B cell (primary cell): ENCODE measurements around the gene VIPAS39. TPM values are rescaled to one million over a fixed set of nuclear protein-coding genes. Genes with fewer than 3 reads are reported as not detected.

Source experiments
- ATAC-seq: fragments of 200-7000 bp; cut with Tn5 transposase; one replicate; pipeline ENCODE4 v1.10.0; 2021; ENCODE audit warnings: low read depth, mild to moderate bottlenecking, moderate number of reproducible peaks, moderate library complexity
- CTCF ChIA-PET: fragments of 350-600 bp; sonication (Branson Sonifier 250); formaldehyde crosslinking; loops from one replicate; lab custom pipeline; 2021; ENCODE audit warnings: antibody characterized with exemption, inconsistent platforms; lab: Charles Lee
- POLR2A ChIA-PET: fragments of 350-600 bp; sonication (Branson Sonifier 250); formaldehyde crosslinking; loops from one replicate; lab custom pipeline; 2021; ENCODE audit warnings: antibody characterized with exemption; lab: Charles Lee
- DNase-seq: peaks from one replicate; pipeline ENCODE4 v3.0.0; 2013
- H2AFZ ChIP-seq: 2 replicates; pipeline ENCODE4 v1.6.1; 2012; ENCODE audit warnings: mild to moderate bottlenecking, low read depth, low read length; ENCODE audit not compliant: insufficient read depth, poor library complexity, severe bottlenecking
- H3K27ac ChIP-seq, 2 donors: 1 replicate in 1 of 2; 2 replicates in 1 of 2; pipeline ENCODE4 v1.5.1; 2012 to 2013; ENCODE audit warnings: low read length in 2 of 2, mild to moderate bottlenecking in 2 of 2, moderate library complexity in 1 of 2
- H3K27me3 ChIP-seq, 4 experiments: fragments of 200-600 bp in 1 of 4; sonication (generic) in 1 of 4; replicated peaks in 1 of 4; 1 replicate in 2 of 4; 2 replicates in 2 of 4; pipeline versions ENCODE4 v1.6.1 to v1.7.0; 2013 to 2016; ENCODE audit warnings: low read length in 3 of 4, mild to moderate bottlenecking in 2 of 4, mixed read lengths in 1 of 4, moderate library complexity in 1 of 4; ENCODE audit not compliant: insufficient read depth in 4 of 4, control insufficient read depth in 3 of 4; ENCODE audit errors: control extremely low read depth in 1 of 4
- H3K36me3 ChIP-seq, 2 experiments: replicated peaks in 1 of 2; 1 replicate in 1 of 2; 2 replicates in 1 of 2; pipeline versions ENCODE4 v1.6.1 to v1.7.1; 2013; ENCODE audit warnings: low read length in 1 of 2; ENCODE audit not compliant: insufficient read depth in 2 of 2, control insufficient read depth in 1 of 2; ENCODE audit errors: control extremely low read depth in 1 of 2, extremely low read depth in 1 of 2
- H3K4me1 ChIP-seq, 2 donors: fragments of 200-600 bp in 1 of 2; sonication (generic) in 1 of 2; 1 replicate in 1 of 2; 2 replicates in 1 of 2; pipeline versions ENCODE4 v1.5.1 to v1.6.1; 2013 to 2017; ENCODE audit warnings: low read length in 2 of 2; ENCODE audit not compliant: control insufficient read depth in 2 of 2, insufficient read depth in 2 of 2
- H3K4me2 ChIP-seq: replicated peaks from 2 replicates; pipeline ENCODE3; 2012; ENCODE audit warnings: mild to moderate bottlenecking, low read depth, low read length; ENCODE audit not compliant: poor library complexity, severe bottlenecking
- H3K4me3 ChIP-seq, 5 experiments: fragments of 200-600 bp in 1 of 5; sonication (generic) in 1 of 5; 1 replicate in 3 of 5; 2 replicates in 2 of 5; pipeline versions ENCODE4 v1.5.1 to v1.7.0; 2011 to 2016; ENCODE audit warnings: low read length in 4 of 5, mild to moderate bottlenecking in 4 of 5, low read depth in 2 of 5, control low read depth in 1 of 5, moderate library complexity in 1 of 5; ENCODE audit not compliant: insufficient read depth in 1 of 5; ENCODE audit errors: control extremely low read depth in 1 of 5, extremely low read depth in 1 of 5
- H3K79me2 ChIP-seq: fragments of 200-600 bp; sonication (generic); one replicate; pipeline ENCODE4 v1.6.0; 2016; ENCODE audit warnings: low read length; ENCODE audit not compliant: control insufficient read depth, insufficient read depth
- H3K9ac ChIP-seq: fragments of 200-600 bp; sonication (generic); 2 replicates; pipeline ENCODE4 v1.6.1; 2017; ENCODE audit warnings: mild to moderate bottlenecking, low read length, moderate library complexity
- H3K9me3 ChIP-seq, 3 donors: one replicate each; pipeline versions ENCODE4 v1.6.1 to v1.7.1; 2013; ENCODE audit warnings: low read length in 2 of 3; ENCODE audit not compliant: control insufficient read depth in 2 of 3, insufficient read depth in 1 of 3; ENCODE audit errors: control extremely low read depth in 1 of 3
- H4K20me1 ChIP-seq: 2 replicates; pipeline ENCODE4 v1.6.0; 2012; ENCODE audit warnings: mild to moderate bottlenecking, low read length; ENCODE audit not compliant: insufficient read depth, control insufficient read depth, poor library complexity, severe bottlenecking
- H3K27ac Mint-ChIP-seq: one replicate; pipeline ENCODE4 v1.8.0; 2021; ENCODE audit warnings: mixed read lengths
- H3K27me3 Mint-ChIP-seq: one replicate; pipeline ENCODE4 v1.8.0; 2021; ENCODE audit warnings: mixed read lengths
- H3K4me1 Mint-ChIP-seq: one replicate; pipeline ENCODE4 v1.8.0; 2021; ENCODE audit warnings: mixed read lengths
- H3K4me3 Mint-ChIP-seq: one replicate; pipeline ENCODE4 v1.8.0; 2021; ENCODE audit warnings: mixed read lengths
- H3K9me3 Mint-ChIP-seq: one replicate; pipeline ENCODE4 v1.8.0; 2022; ENCODE audit warnings: mixed read lengths; ENCODE audit not compliant: insufficient read depth
- CTCF ChIP-seq: fragments of 200-600 bp; IDR thresholded peaks from one replicate; pipeline ENCODE4 v1.8.0; 2022; ENCODE audit warnings: antibody characterized with exemption, mild to moderate bottlenecking
- EZH2 ChIP-seq: IDR thresholded peaks from 2 replicates; pipeline ENCODE4 v1.6.1; 2012; ENCODE audit warnings: borderline replicate concordance, low read depth, mild to moderate bottlenecking, moderate library complexity, low read length; ENCODE audit not compliant: insufficient read depth, poor library complexity, severe bottlenecking
- WGBS: methylation state at CpG from one replicate; pipeline ENCODE4 v1.1.5; 2013; ENCODE audit warnings: missing lambda C conversion rate; ENCODE audit not compliant: insufficient coverage; 5-methylcytosine and 5-hydroxymethylcytosine counted together
- intact Hi-C: fragments of 100-400 bp; cut with micrococcal nuclease; formaldehyde crosslinking; loops from one replicate; pipeline ENCODE4 v1.10.0; 2022
- polyA plus RNA-seq: library from polyadenylated mRNA; depleted of rRNA; stranded (reverse); fragments of >200 nt; gene quantifications from 2 replicates; pipeline ENCODE4 v1.2.3, GENCODE V29; 2012
- total RNA-seq, 2 donors: library from RNA; stranded (reverse); fragments of 120-200 nt in 1 of 2; gene quantifications; 1 replicate in 1 of 2; 2 replicates in 1 of 2; pipeline versions ENCODE4 v1.2.3 to v1.2.4, GENCODE V29; 2013 to 2022

The VIPAS39 gene
- total and polyA plus RNA-seq, 2 donors (not counting 1 experiment from before 2014, with no cell fraction given): 17.4 to 25.9 TPM

- Histone ChIP-seq H3K27ac (no peak overlapping the region), H3K36me3 (no peaks in the 10 kb centered on the region), H3K4me2 (no peak overlapping the region), H3K9ac (no peak overlapping the region), H3K4me3 (no peak overlapping the region), H2AFZ (no peak overlapping the region), H3K4me1 (peaks cover 0 to 4% of the 10 kb centered on the region in 2 donors), H3K79me2 (no peaks in the 10 kb centered on the region), H3K27me3 (no peaks in the 10 kb centered on the region), H3K9me3 (peaks cover 0 to 10% (median 0%) of the 10 kb centered on the region in 3 donors), H4K20me1 (no peaks in the 10 kb centered on the region)
- ChIA-PET CTCF (no interaction called here), POLR2A (no interaction called here)
- TF ChIP-seq EZH2 (no peak), CTCF (no peak)
- Mint-ChIP-seq H3K27ac (no peak overlapping the region), H3K27me3 (no peaks in the 10 kb centered on the region), H3K9me3 (no peaks in the 10 kb centered on the region), H3K4me3 (no peak overlapping the region), H3K4me1 (peaks cover 2% of the 10 kb centered on the region)
- no peak for ATAC-seq
- WGBS: no CpG with 5 or more reads among the region's 6 CpGs
- intact Hi-C loops: no loop called here
- DNase-seq: no peak
These were observed 57.2 kb downstream of the VIPAS39 start for GRCh38 chr14:77400216-77400615.

GRCh38 chr14:77390188-77390587, 67.2 kb downstream of the VIPAS39 start:
- no peaks in the 10 kb centered on the region for H3K27me3 Mint-ChIP-seq
- no peak for DNase-seq
- H3K79me2 ChIP-seq: no peaks in the 10 kb centered on the region
- no peak for ATAC-seq
- no peaks in the 10 kb centered on the region for H3K4me1 ChIP-seq
- H3K4me3 ChIP-seq: no peak overlapping the region
- H3K9me3 ChIP-seq: no peaks in the 10 kb centered on the region
- no peak overlapping the region for H2AFZ ChIP-seq
- H3K4me2 ChIP-seq: no peak overlapping the region
- H3K27ac Mint-ChIP-seq: no peak overlapping the region
- H3K27ac ChIP-seq: no peak overlapping the region
- ChIA-PET POLR2A (no interaction called here), CTCF (no interaction called here)
- H3K27me3 ChIP-seq: no peaks in the 10 kb centered on the region
- no peak overlapping the region for H3K9ac ChIP-seq
- no peaks in the 10 kb centered on the region for H3K4me1 Mint-ChIP-seq
- no peaks in the 10 kb centered on the region for H3K9me3 Mint-ChIP-seq
- no peak overlapping the region for H3K4me3 Mint-ChIP-seq
- no peaks in the 10 kb centered on the region for H3K36me3 ChIP-seq
- no peaks in the 10 kb centered on the region for H4K20me1 ChIP-seq
- intact Hi-C loops: no loop called here
- WGBS: 100% methylated on average over 4 of the region's 4 CpGs
- no peak for TF ChIP-seq EZH2
- no peak for TF ChIP-seq CTCF
